HepG2 (cell line): ENCODE results near the gene AKR1A1. TPM values are rescaled to one million over a fixed set of nuclear protein-coding genes. Genes with fewer than 3 reads are reported as not detected.

Experiments
- ARID5B ChIP-seq: IDR thresholded peaks from 2 replicates; pipeline ENCODE4 v1.4.0; 2020; ENCODE audit warnings: mild to moderate bottlenecking, missing genetic modification reagents
- ARNT2 ChIP-seq: sonication (generic); formaldehyde crosslinking; IDR thresholded peaks from 2 replicates; pipeline ENCODE4 v1.8.0; 2022; ENCODE audit warnings: mild to moderate bottlenecking, low read depth, missing genetic modification reagents, moderate library complexity
- BHLHE40 ChIP-seq: IDR thresholded peaks from 2 replicates; pipeline ENCODE4 v1.6.1; 2011; ENCODE audit warnings: low read length, improper control_type of control experiment
- CEBPB ChIP-seq: IDR thresholded peaks from 2 replicates; pipeline ENCODE4 v1.6.1; 2011; ENCODE audit warnings: low read depth, low read length, improper control_type of control experiment, borderline replicate concordance
- CHD2 ChIP-seq: IDR thresholded peaks from 2 replicates; pipeline ENCODE4 v1.6.1; 2011; ENCODE audit warnings: low read depth, low read length, improper control_type of control experiment
- FOXA1 ChIP-seq, 2 experiments: fragments of 450-650 bp in 1 of 2; sonication (generic) in 1 of 2; formaldehyde crosslinking in 1 of 2; IDR thresholded peaks; 2 replicates each; pipeline versions ENCODE4 v1.4.0 to v1.6.1; 2016 to 2020; ENCODE audit warnings: missing genetic modification reagents in 1 of 2
- FOXK2 ChIP-seq: fragments of 450-650 bp; IDR thresholded peaks from 2 replicates; pipeline ENCODE4 v1.6.1; 2016
- IKZF4 ChIP-seq: sonication (generic); formaldehyde crosslinking; IDR thresholded peaks from 2 replicates; pipeline ENCODE4 v1.5.1; 2020; ENCODE audit warnings: borderline replicate concordance, mild to moderate bottlenecking, low read depth, missing genetic modification reagents; ENCODE audit errors: not compliant biosample characterization
- KDM4B ChIP-seq: sonication (generic); formaldehyde crosslinking; IDR thresholded peaks from 2 replicates; pipeline ENCODE4 v1.4.0; 2020; ENCODE audit warnings: missing genetic modification reagents
- NFYC ChIP-seq: IDR thresholded peaks from 2 replicates; pipeline ENCODE4 v1.6.1; 2016; ENCODE audit warnings: missing genetic modification reagents, missing compliant biosample characterization
- SETDB1 ChIP-seq: sonication (generic); formaldehyde crosslinking; IDR thresholded peaks from 2 replicates; pipeline ENCODE4 v1.5.1; 2020; ENCODE audit warnings: missing genetic modification reagents, mild to moderate bottlenecking, borderline replicate concordance
- YEATS2 ChIP-seq: sonication (generic); formaldehyde crosslinking; IDR thresholded peaks from 2 replicates; pipeline ENCODE4 v1.4.0; 2020; ENCODE audit warnings: missing genetic modification reagents, borderline replicate concordance
- ZC3H13 ChIP-seq: sonication (generic); formaldehyde crosslinking; IDR thresholded peaks from 2 replicates; pipeline ENCODE4 v1.8.1; 2023; ENCODE audit warnings: mild to moderate bottlenecking, missing genetic modification reagents, moderate library complexity
- ZMYM3 ChIP-seq: sonication (generic); formaldehyde crosslinking; IDR thresholded peaks from 2 replicates; pipeline ENCODE4 v1.5.1; 2020; ENCODE audit warnings: mild to moderate bottlenecking, missing genetic modification reagents
- ZNF232 ChIP-seq: sonication (generic); formaldehyde crosslinking; IDR thresholded peaks from 2 replicates; pipeline ENCODE4 v1.4.0; 2020; ENCODE audit warnings: missing genetic modification reagents, borderline replicate concordance
- ZNF318 ChIP-seq: sonication (generic); formaldehyde crosslinking; IDR thresholded peaks from 2 replicates; pipeline ENCODE4 v1.4.0; 2020; ENCODE audit warnings: mild to moderate bottlenecking, missing genetic modification reagents
- ZNF629 ChIP-seq: sonication (generic); formaldehyde crosslinking; conservative IDR thresholded peaks from 2 replicates; pipeline ENCODE4 v1.5.0; 2020; ENCODE audit warnings: missing genetic modification reagents
- ZSCAN30 ChIP-seq: sonication (generic); formaldehyde crosslinking; IDR thresholded peaks from 2 replicates; pipeline ENCODE4 v1.5.0; 2020; ENCODE audit warnings: mild to moderate bottlenecking, missing genetic modification reagents
- polyA plus RNA-seq, 8 experiments: library from polyadenylated mRNA; depleted of rRNA in 3 of 8; stranded (reverse) in 7 of 8; unstranded in 1 of 8; fragments of >200 nt; fragmentation: Illumina TruSeq in 4 of 8; extraction: Trizol in 4 of 8; gene quantifications; 2 replicates each; pipeline versions ENCODE4 v1.2.1 to v1.2.3, GENCODE V29; 2011 to 2016; ENCODE audit warnings: low read depth in 4 of 8, missing spikeins in 1 of 8, mixed read lengths in 1 of 8; ENCODE audit not compliant: insufficient read depth in 1 of 8
- total RNA-seq, 5 experiments: library from RNA; depleted of rRNA; stranded (reverse); fragments of >200 nt; fragmentation: Illumina TruSeq; extraction: Trizol; gene quantifications; 2 replicates each; pipeline ENCODE4 v1.2.3, GENCODE V29; 2016; ENCODE audit warnings: low read depth in 1 of 5

Gene AKR1A1
- total and polyA plus RNA-seq, 2 of the 13 experiments (the other 11 are each of a cell fraction or from before 2014, with no cell fraction given) = 181 to 217 TPM

GRCh38 chr1:45584351-45585109 lies 33.9 kb downstream of the AKR1A1 start (continued):
- TF ChIP-seq ZC3H13 (CRISPR knock-in tag) = 0 out of 2 replicates have a peak, but pooled peaks have one; percentile 0
- TF ChIP-seq ZMYM3 = no peak
- TF ChIP-seq ZNF318 (CRISPR knock-in tag) = no peak
- no peak for TF ChIP-seq BHLHE40
- no peak for TF ChIP-seq CEBPB
- TF ChIP-seq YEATS2 (CRISPR knock-in tag) = no peak
- TF ChIP-seq FOXA1 (IDR thresholded peaks at IDR 0.05) = no peak
- no peak for TF ChIP-seq FOXA1 (CRISPR knock-in tag; IDR thresholded peaks at IDR 0.05)
- no peak for TF ChIP-seq ARNT2 (CRISPR knock-in tag)
- no peak for TF ChIP-seq ZNF629 (CRISPR knock-in tag)
- TF ChIP-seq NFYC (CRISPR knock-in tag) = no peak
- TF ChIP-seq CHD2 = no peak
- TF ChIP-seq ARID5B (CRISPR knock-in tag) = 0 out of 2 replicates have a peak, but pooled peaks have one; percentile 1
- TF ChIP-seq IKZF4 = no peak
- no peak for TF ChIP-seq SETDB1 (CRISPR knock-in tag)
- no peak for TF ChIP-seq KDM4B (CRISPR knock-in tag)
- TF ChIP-seq FOXK2 = no peak
- TF ChIP-seq ZSCAN30 (CRISPR knock-in tag) = no peak
- TF ChIP-seq ZNF232 (CRISPR knock-in tag) = no peak
